ENCODE data around the gene ADIG. TPM values are rescaled to one million over a fixed set of nuclear protein-coding genes. Genes with fewer than 3 reads are reported as not detected.

The ADIG gene
- total and polyA plus RNA-seq, 2 of the 13 experiments (the other 11 are each of a cell fraction or from before 2014, with no cell fraction given) = 0.15 TPM; not detected in 1

- TF ChIP-seq GATAD2A (CRISPR knock-in tag; IDR thresholded peaks at IDR 0.05) (peak; percentile 99), NFKBIZ (CRISPR knock-in tag; IDR thresholded peaks at IDR 0.05) (0 out of 2 replicates have a peak, but pooled peaks have one; percentile 57), ZNF761 (CRISPR knock-in tag; conservative IDR thresholded peaks at IDR 0.05) (peak; percentile 83; the same call in 1 of the 2 replicates), CHD4 (IDR thresholded peaks at IDR 0.05; ENCODE audit: borderline replicate concordance, low read length) (peak; percentile 97), FUBP1 (CRISPR knock-in tag; IDR thresholded peaks at IDR 0.05; ENCODE audit: borderline replicate concordance) (peak; percentile 92; the same call in 1 of the 2 replicates), SKI (IDR thresholded peaks at IDR 0.05; ENCODE audit: partially characterized antibody) (peak; percentile 79), ZNF234 (CRISPR knock-in tag; conservative IDR thresholded peaks at IDR 0.05) (0 out of 2 replicates have a peak, but pooled peaks have one; percentile 14), ARNT (IDR thresholded peaks at IDR 0.05) (no peak), GATAD1 (CRISPR knock-in tag; IDR thresholded peaks at IDR 0.05) (peak; percentile 21; the same call in 1 of the 2 replicates), FOSL1 (CRISPR knock-in tag; IDR thresholded peaks at IDR 0.05; ENCODE audit: borderline replicate concordance) (no peak), AHR (CRISPR knock-in tag; IDR thresholded peaks at IDR 0.05) (peak; percentile 51; the same call in 1 of the 2 replicates), MAFG (CRISPR knock-in tag; IDR thresholded peaks at IDR 0.05) (no peak), SNAPC5 (CRISPR knock-in tag; IDR thresholded peaks at IDR 0.05; ENCODE audit: borderline replicate concordance) (peak; percentile 89; the same call in 1 of the 2 replicates), ZNF280D (CRISPR knock-in tag; IDR thresholded peaks at IDR 0.05) (peak; percentile 65; the same call in 1 of the 2 replicates), JUN (CRISPR knock-in tag; IDR thresholded peaks at IDR 0.05) (peak; percentile 93), ZNF766 (CRISPR knock-in tag; IDR thresholded peaks at IDR 0.05; ENCODE audit: borderline replicate concordance) (no peak), NR0B2 (CRISPR knock-in tag; IDR thresholded peaks at IDR 0.05) (peak; percentile 46; the same call in 1 of the 2 replicates), NR2F6 (IDR thresholded peaks at IDR 0.05) (peak; percentile 75), NR2F6 (CRISPR knock-in tag; IDR thresholded peaks at IDR 0.05) (peak; percentile 75), CCDC6 (CRISPR knock-in tag; IDR thresholded peaks at IDR 0.05) (no peak; the same call in 1 of the 2 replicates), FOXK1 (CRISPR knock-in tag; IDR thresholded peaks at IDR 0.05; ENCODE audit: borderline replicate concordance, low read depth) (peak; percentile 75; the same call in 1 of the 2 replicates), THAP7 (CRISPR knock-in tag; IDR thresholded peaks at IDR 0.05) (peak; percentile 41; the same call in 1 of the 2 replicates)
- TF ChIP-seq, protein P1, sequence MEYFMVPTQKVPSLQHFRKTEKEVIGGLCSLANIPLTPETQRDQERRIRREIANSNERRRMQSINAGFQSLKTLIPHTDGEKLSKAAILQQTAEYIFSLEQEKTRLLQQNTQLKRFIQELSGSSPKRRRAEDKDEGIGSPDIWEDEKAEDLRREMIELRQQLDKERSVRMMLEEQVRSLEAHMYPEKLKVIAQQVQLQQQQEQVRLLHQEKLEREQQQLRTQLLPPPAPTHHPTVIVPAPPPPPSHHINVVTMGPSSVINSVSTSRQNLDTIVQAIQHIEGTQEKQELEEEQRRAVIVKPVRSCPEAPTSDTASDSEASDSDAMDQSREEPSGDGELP (IDR thresholded peaks at IDR 0.05; ENCODE audit: borderline replicate concordance, low read depth) = peak; percentile 84; the same call in 1 of the 2 replicates
Observed at GRCh38 chr20:38585404-38586180, 4.6 kb downstream of the ADIG start (continued).

Measured in HepG2 (cell line).